AG09319 (cell line): Measurements from ENCODE around the gene DHRS13.

Source experiments
- DNase-seq: peaks from one replicate; pipeline ENCODE4 v3.0.0-alpha.2; 2010; ENCODE audit warnings: low read depth; ENCODE audit errors: extremely low read depth
- CTCF ChIP-seq: IDR thresholded peaks from 2 replicates; pipeline ENCODE4 v1.5.1; 2011; ENCODE audit warnings: low read depth, mild to moderate bottlenecking, inconsistent platforms, low read length, moderate library complexity

DHRS13 gene

GRCh38 chr17:28949185-28950016 lies 46.5 kb upstream of the DHRS13 start:
- no peak for TF ChIP-seq CTCF
- DNase-seq, result no peak

- TF ChIP-seq CTCF, result no peak
- no peak for DNase-seq
Observed at GRCh38 chr17:28948873-28949184, 46.0 kb upstream of the DHRS13 start.

- DNase-seq, result no peak
- TF ChIP-seq CTCF, result no peak
Observed at GRCh38 chr17:28948342-28948741, 45.5 kb upstream of the DHRS13 start.

- TF ChIP-seq CTCF, result no peak
Observed at GRCh38 chr17:28947639-28948038, 44.8 kb upstream of the DHRS13 start.

GRCh38 chr17:28946239-28946638 lies 43.4 kb upstream of the DHRS13 start:
- no peak for DNase-seq

More at GRCh38 chr17:28947639-28948038, 44.8 kb upstream of the DHRS13 start:
- no peak for DNase-seq

GRCh38 chr17:28944862-28945741 lies 42.2 kb upstream of the DHRS13 start:
- no peak for DNase-seq
- TF ChIP-seq CTCF, result no peak

More at GRCh38 chr17:28946239-28946638, 43.4 kb upstream of the DHRS13 start:
- TF ChIP-seq CTCF, result no peak

GRCh38 chr17:28944343-28944742 lies 41.5 kb upstream of the DHRS13 start:
- no peak for TF ChIP-seq CTCF

More at GRCh38 chr17:28944343-28944742, 41.5 kb upstream of the DHRS13 start:
- no peak for DNase-seq
